ENCODE measurements around the gene PDX1. TPM values are rescaled to one million over a fixed set of nuclear protein-coding genes. Genes with fewer than 3 reads are reported as not detected.

PDX1 gene
- total RNA-seq, 2 donors from 2014 or later, result not detected

DNA sequence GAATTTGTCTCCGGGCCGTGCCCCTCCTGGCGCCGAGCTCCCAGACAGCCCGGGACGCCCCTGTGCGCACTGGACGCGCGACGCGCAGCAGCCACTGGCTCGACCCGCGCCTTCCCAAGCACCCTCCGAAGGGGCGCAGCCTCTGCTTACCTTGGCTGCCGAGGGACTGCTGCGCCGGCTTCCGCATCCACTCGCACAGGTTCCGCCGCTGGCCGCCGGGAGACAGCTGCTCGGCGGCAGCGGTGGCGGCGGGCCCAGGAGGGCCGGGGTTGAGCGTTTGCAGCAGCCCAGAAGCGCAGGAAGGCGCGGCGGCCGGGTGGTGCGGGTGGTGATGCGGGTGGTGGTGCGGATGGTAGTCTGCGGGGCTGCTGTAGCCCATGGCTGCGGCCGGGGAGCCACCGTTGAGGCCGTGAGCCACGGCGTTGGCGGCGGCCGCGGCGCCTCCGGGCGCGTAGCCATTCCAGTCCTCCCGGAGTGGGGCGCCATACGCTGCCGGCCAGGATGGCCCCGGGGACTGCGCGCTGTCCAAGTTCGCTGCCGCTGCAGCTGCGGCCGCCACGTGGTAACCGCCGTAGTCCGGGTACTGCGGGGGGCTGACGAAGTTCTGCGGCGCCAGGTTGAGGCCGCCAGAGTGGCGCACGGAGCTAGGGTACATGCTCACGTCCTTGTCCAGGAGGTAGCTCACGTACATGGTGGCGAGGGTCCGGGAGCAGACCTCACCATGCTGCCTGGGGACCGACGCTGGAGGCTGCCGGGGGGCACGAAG, 48.7 kb downstream of the PDX1 start:
- TF ChIP-seq, protein P1, sequence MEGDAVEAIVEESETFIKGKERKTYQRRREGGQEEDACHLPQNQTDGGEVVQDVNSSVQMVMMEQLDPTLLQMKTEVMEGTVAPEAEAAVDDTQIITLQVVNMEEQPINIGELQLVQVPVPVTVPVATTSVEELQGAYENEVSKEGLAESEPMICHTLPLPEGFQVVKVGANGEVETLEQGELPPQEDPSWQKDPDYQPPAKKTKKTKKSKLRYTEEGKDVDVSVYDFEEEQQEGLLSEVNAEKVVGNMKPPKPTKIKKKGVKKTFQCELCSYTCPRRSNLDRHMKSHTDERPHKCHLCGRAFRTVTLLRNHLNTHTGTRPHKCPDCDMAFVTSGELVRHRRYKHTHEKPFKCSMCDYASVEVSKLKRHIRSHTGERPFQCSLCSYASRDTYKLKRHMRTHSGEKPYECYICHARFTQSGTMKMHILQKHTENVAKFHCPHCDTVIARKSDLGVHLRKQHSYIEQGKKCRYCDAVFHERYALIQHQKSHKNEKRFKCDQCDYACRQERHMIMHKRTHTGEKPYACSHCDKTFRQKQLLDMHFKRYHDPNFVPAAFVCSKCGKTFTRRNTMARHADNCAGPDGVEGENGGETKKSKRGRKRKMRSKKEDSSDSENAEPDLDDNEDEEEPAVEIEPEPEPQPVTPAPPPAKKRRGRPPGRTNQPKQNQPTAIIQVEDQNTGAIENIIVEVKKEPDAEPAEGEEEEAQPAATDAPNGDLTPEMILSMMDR (IDR thresholded peaks at IDR 0.05), result no peak
- TF ChIP-seq POLR2A (IDR thresholded peaks at IDR 0.05), result no peak
- no peak for TF ChIP-seq POLR2AphosphoS5 (IDR thresholded peaks at IDR 0.05)
- Histone ChIP-seq H3K4me1 (replicated peaks) (peaks cover 9% of the 10 kb centered on the region), H3K27me3 (replicated peaks; ENCODE audit: insufficient read depth) (peaks cover 50% of the 10 kb centered on the region), H3K27ac (no peak overlapping the region), H3K9me3 (no peaks in the 10 kb centered on the region), H3K4me3 (peak overlapping the region in 1 of 2 donors; percentile 14), H3K36me3 (no peaks in the 10 kb centered on the region)
- DNase-seq (ENCODE audit: low spot score), result no peak
- WGBS, result 1% methylated on average over 51 of the region's 86 CpGs
- intact Hi-C loops (cut with DNase I), result no loop called here

DNA sequence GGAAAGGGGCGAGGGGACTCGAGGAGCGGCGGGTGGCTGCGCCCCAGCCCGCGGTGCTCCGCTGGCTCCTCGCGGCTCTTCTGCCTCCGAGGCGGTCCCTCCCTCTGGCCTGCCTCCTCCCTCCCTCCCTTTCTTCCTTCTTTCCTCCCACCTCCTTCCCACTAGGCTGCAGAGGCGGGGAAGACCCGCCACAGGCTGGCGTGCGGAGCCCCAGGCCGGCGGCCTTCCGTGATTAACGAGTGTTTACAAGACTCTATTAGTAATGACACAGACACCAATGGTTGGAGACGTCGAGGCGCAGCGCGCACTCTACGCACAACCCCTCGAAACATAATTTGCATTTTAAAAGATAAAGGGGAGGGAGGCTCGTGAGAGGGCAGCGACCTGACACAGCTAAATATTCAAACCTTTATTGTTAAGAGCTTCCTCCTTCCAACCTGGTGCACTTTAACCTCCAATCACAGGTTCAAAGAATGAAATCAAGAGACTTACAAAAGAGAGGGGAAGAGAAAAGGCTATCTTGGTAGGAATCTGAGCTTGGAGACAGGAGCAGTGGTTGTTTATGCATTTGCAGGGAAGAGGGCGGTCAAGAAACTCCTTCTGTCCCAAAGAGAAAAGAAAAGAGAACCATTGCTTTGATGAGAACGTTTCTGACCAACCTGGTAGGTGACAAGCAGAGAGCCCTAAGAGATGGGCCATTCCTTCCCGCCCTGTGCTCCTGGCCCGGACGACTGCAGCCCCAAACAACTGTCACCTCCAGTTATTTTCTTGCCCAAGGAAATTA, 49.5 kb downstream of the PDX1 start, which contains the start of gene CDX2:
Gene CDX2 (minus strand): TSS at position 234 of the 784 bp plus-strand sequence. CDS start 309 bp downstream, outside the sequence.
- Histone ChIP-seq H3K36me3 (no peaks in the 10 kb centered on the region), H3K4me1 (replicated peaks) (peaks cover 9% of the 10 kb centered on the region), H3K27me3 (replicated peaks; ENCODE audit: insufficient read depth) (peaks cover 54% of the 10 kb centered on the region), H3K4me3 (peak within 1 kb of the TSS in 1 of 2 donors; percentile 14), H3K9me3 (no peaks in the 10 kb centered on the region), H3K27ac (no peak within 1 kb of the TSS)
- no peak for DNase-seq (ENCODE audit: low spot score)
- intact Hi-C loops (cut with DNase I), result no loop called here
- TF ChIP-seq POLR2AphosphoS5 (IDR thresholded peaks at IDR 0.05), result no peak
- no peak for TF ChIP-seq POLR2A (IDR thresholded peaks at IDR 0.05)
- TF ChIP-seq, protein P1 (IDR thresholded peaks at IDR 0.05), result no peak
- WGBS, result 5% methylated on average over 34 of the region's 34 CpGs

DNA sequence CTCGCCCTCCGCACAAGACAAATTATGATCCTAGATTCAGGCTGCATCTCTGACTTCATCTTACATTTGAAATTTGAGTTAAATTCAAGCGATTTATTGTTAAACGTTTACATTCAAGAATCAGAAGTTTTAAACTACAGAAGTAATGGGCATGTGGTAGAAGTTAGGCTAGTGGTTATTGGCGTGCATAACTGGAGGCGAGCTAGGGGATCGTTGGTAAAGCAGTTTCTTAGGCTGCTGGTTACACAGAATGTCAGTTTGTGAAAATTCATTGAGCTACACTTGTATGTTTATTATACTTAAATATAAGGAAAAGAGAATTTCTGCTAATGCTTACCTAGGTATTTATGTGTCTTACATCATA, 50.0 kb downstream of the PDX1 start:
- H3K4me1 ChIP-seq (replicated peaks), result peaks cover 9% of the 10 kb centered on the region
- intact Hi-C loops (cut with DNase I), result loop anchor here (10.0 kb wide), 1 partner anchor 435 kb away; no protein-coding TSS in a partner anchor

DNA sequence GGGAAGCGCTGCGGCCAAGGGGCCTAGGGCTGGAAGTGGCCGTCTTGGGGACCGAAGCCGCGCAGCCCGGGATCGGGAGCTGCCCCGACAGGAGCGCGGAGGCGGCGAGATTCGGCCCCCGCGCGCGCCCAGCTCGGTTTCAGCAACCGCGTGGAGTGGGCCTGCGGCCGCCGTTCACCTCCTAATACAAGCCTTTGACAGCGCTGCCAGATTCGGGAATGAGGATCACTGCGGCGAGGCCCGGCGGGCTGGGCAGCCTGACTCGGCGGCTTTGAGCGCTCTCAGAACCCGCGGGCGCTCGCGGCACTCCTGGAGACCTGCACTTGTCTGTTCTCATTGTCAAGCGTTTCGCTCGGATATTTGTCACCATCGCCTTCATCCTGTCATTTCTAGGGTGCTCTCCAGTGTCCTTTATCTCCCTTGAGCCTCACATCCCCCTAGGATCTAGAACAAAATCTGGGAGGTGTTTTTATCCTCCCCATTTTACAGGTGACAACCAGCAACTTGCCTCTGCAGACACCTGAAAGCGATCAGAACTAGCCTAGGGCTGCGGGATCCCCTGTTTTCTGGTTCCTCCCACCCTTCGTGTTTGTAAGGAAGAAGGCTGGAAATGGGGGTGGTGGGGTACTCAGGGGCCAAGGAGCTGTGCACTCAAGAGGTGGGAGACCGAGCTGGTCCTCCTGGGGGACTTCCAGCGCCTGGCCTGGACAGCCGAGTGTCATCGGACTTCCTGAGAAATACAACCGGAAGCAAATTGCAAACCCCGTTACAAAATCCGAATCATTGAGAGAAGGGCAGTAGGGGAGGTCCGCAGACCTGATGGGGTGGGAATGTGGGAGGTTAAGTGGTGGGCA, 50.8 kb downstream of the PDX1 start:
- no peaks in the 10 kb centered on the region for H3K9me3 ChIP-seq
- H3K27me3 ChIP-seq (replicated peaks; ENCODE audit: insufficient read depth), result peaks cover 65% of the 10 kb centered on the region
- H3K27ac ChIP-seq, result no peak overlapping the region
- no peak overlapping the region for H3K4me3 ChIP-seq
- no peak for DNase-seq (ENCODE audit: low spot score)
- TF ChIP-seq POLR2A (IDR thresholded peaks at IDR 0.05), result no peak
- H3K36me3 ChIP-seq, result no peaks in the 10 kb centered on the region
- H3K4me1 ChIP-seq (replicated peaks), result peaks cover 7% of the 10 kb centered on the region
- 14% methylated on average over 53 of the region's 53 CpGs for WGBS
- intact Hi-C loops (cut with DNase I), result loop anchor here (10.0 kb wide), 1 partner anchor 436 kb away; no protein-coding TSS in a partner anchor

More for the DNA sequence above, 50.0 kb downstream of the PDX1 start:
- H3K27ac ChIP-seq, result no peak overlapping the region
- DNase-seq (ENCODE audit: low spot score), result no peak
- WGBS, result 35% methylated on average over 7 of the region's 7 CpGs
- no peaks in the 10 kb centered on the region for H3K36me3 ChIP-seq
- peaks cover 59% of the 10 kb centered on the region for H3K27me3 ChIP-seq (replicated peaks; ENCODE audit: insufficient read depth)
- TF ChIP-seq POLR2AphosphoS5 (IDR thresholded peaks at IDR 0.05), result no peak
- TF ChIP-seq POLR2A (IDR thresholded peaks at IDR 0.05), result no peak
- TF ChIP-seq, protein P1 (IDR thresholded peaks at IDR 0.05), result no peak
- no peaks in the 10 kb centered on the region for H3K9me3 ChIP-seq
- H3K4me3 ChIP-seq, result no peak overlapping the region
